Mesenchymal stem cell (in vitro differentiated cells and primary cell): Measurements from ENCODE around the gene DBF4B.

Experiments used
- DNase-seq: peaks from one replicate; pipeline ENCODE4 v3.0.0-alpha.2; 2013
- H2AFZ ChIP-seq: one replicate; pipeline ENCODE4 v1.6.1; 2013; ENCODE audit warnings: low read depth, mild to moderate bottlenecking, control low read depth, inconsistent platforms, low read length, moderate library complexity
- H2AK5ac ChIP-seq: 2 replicates; pipeline ENCODE4 v1.6.1; 2013; ENCODE audit warnings: low read length, moderate library complexity, mild to moderate bottlenecking, inconsistent platforms; ENCODE audit not compliant: severe bottlenecking
- H2BK120ac ChIP-seq: one replicate; pipeline ENCODE4 v1.6.1; 2013; ENCODE audit warnings: low read depth, mild to moderate bottlenecking, inconsistent platforms, low read length, moderate library complexity
- H2BK12ac ChIP-seq, 2 experiments: one replicate each; pipeline ENCODE4 v1.6.1; 2013; ENCODE audit warnings: inconsistent platforms in 2 of 2, low read length in 2 of 2, mild to moderate bottlenecking in 2 of 2, moderate library complexity in 2 of 2, control low read depth in 1 of 2
- H2BK15ac ChIP-seq: one replicate; pipeline ENCODE4 v1.6.1; 2013; ENCODE audit warnings: mild to moderate bottlenecking, low read depth, inconsistent platforms; ENCODE audit not compliant: poor library complexity, severe bottlenecking
- H2BK5ac ChIP-seq: 2 replicates; pipeline ENCODE4 v1.6.1; 2013; ENCODE audit warnings: low read depth, mild to moderate bottlenecking, low read length, control low read depth, inconsistent platforms; ENCODE audit not compliant: poor library complexity, severe bottlenecking
- H3K14ac ChIP-seq, 2 experiments: one replicate each; pipeline ENCODE4 v1.6.1; 2013; ENCODE audit warnings: inconsistent platforms in 2 of 2, low read length in 2 of 2, control low read depth in 1 of 2, mild to moderate bottlenecking in 1 of 2, moderate library complexity in 1 of 2
- H3K18ac ChIP-seq, 2 experiments: one replicate each; pipeline ENCODE4 v1.6.1; 2013; ENCODE audit warnings: inconsistent platforms in 2 of 2, low read length in 2 of 2, control low read depth in 1 of 2, low read depth in 1 of 2, mild to moderate bottlenecking in 1 of 2
- H3K23ac ChIP-seq, 2 experiments: one replicate each; pipeline ENCODE4 v1.6.1; 2013; ENCODE audit warnings: inconsistent platforms in 2 of 2, low read length in 2 of 2, mild to moderate bottlenecking in 2 of 2, moderate library complexity in 2 of 2, control low read depth in 1 of 2
- H3K27ac ChIP-seq: 2 replicates; pipeline ENCODE4 v1.5.1; 2013; ENCODE audit warnings: mild to moderate bottlenecking, moderate library complexity, low read length, control low read depth, inconsistent platforms; ENCODE audit not compliant: poor library complexity, severe bottlenecking
- H3K27me3 ChIP-seq, 2 experiments: 2 replicates each; pipeline versions ENCODE4 v1.6.1 to v1.7.0; 2013; ENCODE audit warnings: low read length in 2 of 2, mild to moderate bottlenecking in 2 of 2, moderate library complexity in 2 of 2, control low read depth in 1 of 2, inconsistent platforms in 1 of 2; ENCODE audit not compliant: control insufficient read depth in 1 of 2, insufficient read depth in 1 of 2
- H3K36me3 ChIP-seq, 2 experiments: 2 replicates each; pipeline versions ENCODE4 v1.6.1 to v1.7.0; 2013; ENCODE audit warnings: low read length in 2 of 2, control low read depth in 1 of 2, inconsistent platforms in 1 of 2, low read depth in 1 of 2, mild to moderate bottlenecking in 1 of 2; ENCODE audit not compliant: insufficient read depth in 2 of 2, control insufficient read depth in 1 of 2
- H3K4ac ChIP-seq, 2 experiments: one replicate each; pipeline ENCODE4 v1.6.1; 2013; ENCODE audit warnings: inconsistent platforms in 2 of 2, low read length in 2 of 2, mild to moderate bottlenecking in 2 of 2, moderate library complexity in 2 of 2, control low read depth in 1 of 2, low read depth in 1 of 2
- H3K4me1 ChIP-seq: 2 replicates; pipeline ENCODE4 v1.6.1; 2013; ENCODE audit warnings: low read depth, low read length, control low read depth; ENCODE audit not compliant: control insufficient read depth, insufficient read depth
- H3K4me2 ChIP-seq: 2 replicates; pipeline ENCODE4 v1.6.1; 2013; ENCODE audit warnings: low read length, mild to moderate bottlenecking, inconsistent platforms; ENCODE audit not compliant: poor library complexity, severe bottlenecking
- H3K4me3 ChIP-seq, 2 experiments: 2 replicates each; pipeline versions ENCODE4 v1.5.1 to v1.7.0; 2013; ENCODE audit warnings: low read length in 2 of 2, mild to moderate bottlenecking in 2 of 2, control low read depth in 1 of 2, low read depth in 1 of 2; ENCODE audit not compliant: insufficient read depth in 1 of 2
- H3K79me1 ChIP-seq: replicated peaks from 2 replicates; pipeline ENCODE4 v1.6.1; 2013; ENCODE audit warnings: mild to moderate bottlenecking, control low read depth, low read length, inconsistent platforms; ENCODE audit not compliant: poor library complexity, severe bottlenecking
- H3K9ac ChIP-seq: 2 replicates; pipeline ENCODE4 v1.7.0; 2013; ENCODE audit warnings: mild to moderate bottlenecking, low read length, moderate library complexity
- H3K9me3 ChIP-seq: 2 replicates; pipeline ENCODE4 v1.7.0; 2013; ENCODE audit warnings: mild to moderate bottlenecking, low read length; ENCODE audit not compliant: control insufficient read depth
- H4K8ac ChIP-seq: one replicate; pipeline ENCODE4 v1.6.1; 2013; ENCODE audit warnings: inconsistent platforms, mild to moderate bottlenecking, low read length, moderate library complexity
- H4K91ac ChIP-seq: one replicate; pipeline ENCODE4 v1.6.1; 2013; ENCODE audit warnings: mild to moderate bottlenecking, low read length, inconsistent platforms
- WGBS: methylation state at CpG from one replicate; pipeline ENCODE4 v1.1.7; 2013; ENCODE audit warnings: mixed read lengths; 5-methylcytosine and 5-hydroxymethylcytosine counted together

DBF4B gene

GRCh38 chr17:44787271-44787940, 78.9 kb downstream of the DBF4B start:
- no peak overlapping the region for H4K8ac ChIP-seq
- no peak overlapping the region for H3K4me3 ChIP-seq
- peaks cover 0 to 9% of the 10 kb centered on the region in 2 experiments for H3K27me3 ChIP-seq
- no peak overlapping the region for H2BK15ac ChIP-seq
- no peak overlapping the region for H2AFZ ChIP-seq
- no peak overlapping the region for H3K14ac ChIP-seq
- H3K27ac ChIP-seq = no peak overlapping the region
- no peak overlapping the region for H3K18ac ChIP-seq
- no peaks in the 10 kb centered on the region for H3K9me3 ChIP-seq
- no peak overlapping the region for H3K4ac ChIP-seq
- no peak overlapping the region for H2BK5ac ChIP-seq
- DNase-seq = no peak
- no peak overlapping the region for H3K4me2 ChIP-seq
- H3K4me1 ChIP-seq = peaks cover under 1% of the 10 kb centered on the region
- H3K36me3 ChIP-seq = no peaks in the 10 kb centered on the region
- no peak overlapping the region for H4K91ac ChIP-seq
- H3K79me1 ChIP-seq = no peaks in the 10 kb centered on the region
- no peak overlapping the region for H2BK12ac ChIP-seq
- no peak overlapping the region for H3K23ac ChIP-seq
- no peak overlapping the region for H3K9ac ChIP-seq
- no peak overlapping the region for H2BK120ac ChIP-seq
- H2AK5ac ChIP-seq = no peak overlapping the region
- WGBS = 91% methylated on average over 15 of the region's 15 CpGs

- Histone ChIP-seq H2AK5ac (no peak overlapping the region), H3K14ac (no peak overlapping the region), H3K4me3 (no peak overlapping the region), H3K23ac (no peak overlapping the region), H3K79me1 (no peaks in the 10 kb centered on the region), H2BK12ac (no peak overlapping the region), H4K8ac (no peak overlapping the region), H3K18ac (no peak overlapping the region), H3K4me1 (peaks cover 1% of the 10 kb centered on the region), H2BK120ac (no peak overlapping the region), H2BK5ac (no peak overlapping the region), H4K91ac (no peak overlapping the region), H3K4me2 (no peak overlapping the region), H2AFZ (no peak overlapping the region), H3K9me3 (no peaks in the 10 kb centered on the region), H3K9ac (no peak overlapping the region), H3K27ac (no peak overlapping the region), H3K4ac (no peak overlapping the region), H3K36me3 (no peaks in the 10 kb centered on the region), H2BK15ac (no peak overlapping the region), H3K27me3 (peaks cover 0 to 9% of the 10 kb centered on the region in 2 experiments)
- no peak for DNase-seq
- 85% methylated on average over 5 of the region's 7 CpGs for WGBS
Observed at GRCh38 chr17:44788139-44788538, 79.7 kb downstream of the DBF4B start.

GRCh38 chr17:44792276-44792675, 83.8 kb downstream of the DBF4B start:
- Histone ChIP-seq H3K18ac (no peak overlapping the region), H3K27me3 (peaks cover 0 to 1% of the 10 kb centered on the region in 2 experiments), H2BK120ac (no peak overlapping the region), H4K91ac (no peak overlapping the region), H2AFZ (no peak overlapping the region), H3K4me3 (no peak overlapping the region), H3K4ac (no peak overlapping the region), H2BK12ac (no peak overlapping the region), H3K23ac (no peak overlapping the region), H3K4me2 (no peak overlapping the region), H2BK5ac (no peak overlapping the region), H3K36me3 (peaks cover 0 to 4% of the 10 kb centered on the region in 2 experiments), H3K9ac (no peak overlapping the region), H3K79me1 (peaks cover 2% of the 10 kb centered on the region), H3K27ac (no peak overlapping the region), H2AK5ac (no peak overlapping the region), H3K9me3 (no peaks in the 10 kb centered on the region), H3K14ac (no peak overlapping the region), H3K4me1 (peaks cover 19% of the 10 kb centered on the region), H4K8ac (no peak overlapping the region), H2BK15ac (no peak overlapping the region)
- WGBS = 43% methylated on average over 1 of the region's 1 CpG
- DNase-seq = peak; percentile 70

GRCh38 chr17:44793885-44794842, 85.7 kb downstream of the DBF4B start:
- peak overlapping the region; percentile 94 for H4K8ac ChIP-seq
- peaks cover 3 to 17% of the 10 kb centered on the region in 2 experiments for H3K36me3 ChIP-seq
- H3K27ac ChIP-seq = peak overlapping the region; percentile 70
- H2AFZ ChIP-seq = no peak overlapping the region
- H3K4me1 ChIP-seq = peaks cover 22% of the 10 kb centered on the region
- H2BK12ac ChIP-seq = peak overlapping the region; percentile 11 to 100
- peak overlapping the region; percentile 93 for H4K91ac ChIP-seq
- H3K4me2 ChIP-seq = no peak overlapping the region
- H3K14ac ChIP-seq = no peak overlapping the region
- H3K18ac ChIP-seq = peak overlapping the region; percentile 44 to 94
- no peak overlapping the region for H3K4me3 ChIP-seq
- H2BK120ac ChIP-seq = peak overlapping the region; percentile 79
- peak overlapping the region; percentile 16 for H3K9ac ChIP-seq
- no peak for DNase-seq
- peak overlapping the region; percentile 31 for H2BK5ac ChIP-seq
- H3K79me1 ChIP-seq = peaks cover 4% of the 10 kb centered on the region
- peak overlapping the region; percentile 93 for H2BK15ac ChIP-seq
- 74% methylated on average over 16 of the region's 18 CpGs for WGBS
- no peak overlapping the region for H3K23ac ChIP-seq
- H3K27me3 ChIP-seq = no peaks in the 10 kb centered on the region
- H3K9me3 ChIP-seq = no peaks in the 10 kb centered on the region
- peak overlapping the region; percentile 49 for H2AK5ac ChIP-seq
- H3K4ac ChIP-seq = peak overlapping the region; percentile 2 to 97
